Medulla oblongata (tissue), 1 donor: ENCODE data around the gene SESTD1.
A peak's percentile ranks its signal among the peaks of the same experiment; 100 is the strongest.

Source experiments
- DNase-seq: peaks from one replicate; pipeline ENCODE4 v3.0.0-alpha.2; 2015; ENCODE audit errors: extremely low spot score

The SESTD1 gene

GRCh38 chr2:179191110-179191509, 73.5 kb downstream of the SESTD1 start:
- no peak for DNase-seq

GRCh38 chr2:179186126-179186525, 78.5 kb downstream of the SESTD1 start:
- DNase-seq = no peak

- DNase-seq = no peak
These were observed 80.0 kb downstream of the SESTD1 start for GRCh38 chr2:179184610-179185009.

- DNase-seq = no peak
These were observed 83.6 kb downstream of the SESTD1 start for GRCh38 chr2:179181002-179181401.

GRCh38 chr2:179180242-179180641, 84.4 kb downstream of the SESTD1 start:
- DNase-seq = no peak

- no peak for DNase-seq
These were observed 84.9 kb downstream of the SESTD1 start for GRCh38 chr2:179179719-179180118.

- DNase-seq = peak; percentile 10
These were observed 86.9 kb downstream of the SESTD1 start for GRCh38 chr2:179177694-179178093.

- DNase-seq = no peak
These were observed 90.4 kb downstream of the SESTD1 start for GRCh38 chr2:179174240-179174639.

- no peak for DNase-seq
These were observed 91.7 kb downstream of the SESTD1 start for GRCh38 chr2:179172894-179173293.

GRCh38 chr2:179171371-179171770, 93.3 kb downstream of the SESTD1 start:
- no peak for DNase-seq

GRCh38 chr2:179170901-179171300, 93.7 kb downstream of the SESTD1 start:
- no peak for DNase-seq

GRCh38 chr2:179165356-179166000, 99.2 kb downstream of the SESTD1 start:
- DNase-seq = no peak

GRCh38 chr2:179141206-179141605, 123.4 kb downstream of the SESTD1 start:
- no peak for DNase-seq

- DNase-seq = no peak
These were observed 124.1 kb downstream of the SESTD1 start for GRCh38 chr2:179140571-179140970.

GRCh38 chr2:179139506-179139905, 125.1 kb downstream of the SESTD1 start:
- no peak for DNase-seq

- no peak for DNase-seq
These were observed 127.4 kb downstream of the SESTD1 start for GRCh38 chr2:179137200-179137759.

GRCh38 chr2:179133016-179133415, 131.6 kb downstream of the SESTD1 start:
- DNase-seq = no peak

- DNase-seq = no peak
These were observed 132.6 kb downstream of the SESTD1 start for GRCh38 chr2:179132076-179132475.

- DNase-seq = no peak
These were observed 134.1 kb downstream of the SESTD1 start for GRCh38 chr2:179130560-179130959.

- peak; percentile 18 for DNase-seq
These were observed 134.9 kb downstream of the SESTD1 start for GRCh38 chr2:179129574-179130238.

GRCh38 chr2:179125404-179125803, 139.2 kb downstream of the SESTD1 start:
- no peak for DNase-seq

GRCh38 chr2:179124282-179124681, 140.3 kb downstream of the SESTD1 start:
- no peak for DNase-seq

- DNase-seq = no peak
These were observed 141.4 kb downstream of the SESTD1 start for GRCh38 chr2:179123272-179123662.
